GM19035 (cell line): ENCODE results near the gene CRACR2A.
A peak's percentile ranks its signal among the peaks of the same experiment; 100 is the strongest.

Experiments used
- ATAC-seq: cut with Tn5 transposase; IDR thresholded peaks from one replicate; pipeline ENCODE4 v1.9.1; 2021; ENCODE audit not compliant: unreplicated experiment

The CRACR2A gene

DNA sequence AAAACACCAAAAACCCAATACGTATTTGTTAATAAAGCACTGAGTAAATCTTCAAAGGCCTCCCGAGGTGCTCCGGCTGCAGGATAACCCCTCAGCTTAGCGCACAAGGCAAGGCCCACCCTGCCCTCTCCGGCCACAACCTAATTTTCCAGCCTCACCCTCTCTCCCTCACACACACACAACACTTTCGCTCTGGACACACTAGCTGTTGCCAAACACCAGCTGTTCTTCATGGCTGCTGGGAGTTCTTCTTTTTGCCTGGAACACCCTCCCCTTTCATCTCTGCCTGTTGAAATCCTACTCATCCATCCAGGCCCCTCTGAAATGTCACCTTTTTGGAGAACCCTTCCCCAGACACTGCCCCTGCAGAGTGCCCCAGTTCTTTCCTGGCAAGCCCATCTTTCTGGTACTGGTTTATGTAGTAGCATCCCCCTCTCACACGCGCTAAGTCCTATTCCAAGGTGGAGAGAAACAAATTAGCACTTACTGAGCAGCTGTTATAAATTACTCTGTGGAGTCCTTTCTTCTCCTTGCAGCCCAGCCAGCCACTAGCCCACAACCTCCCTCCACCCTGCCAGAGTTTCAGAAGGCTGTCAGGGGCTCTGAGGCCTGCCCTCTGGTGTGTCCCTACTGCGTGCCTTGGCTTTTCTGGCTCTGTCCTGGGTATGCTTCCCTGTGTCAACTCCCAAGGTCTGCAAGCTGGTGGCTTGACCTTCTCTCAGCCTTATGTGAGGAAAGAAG lies 805 bp upstream of the CRACR2A start:
- no peak for ATAC-seq

DNA sequence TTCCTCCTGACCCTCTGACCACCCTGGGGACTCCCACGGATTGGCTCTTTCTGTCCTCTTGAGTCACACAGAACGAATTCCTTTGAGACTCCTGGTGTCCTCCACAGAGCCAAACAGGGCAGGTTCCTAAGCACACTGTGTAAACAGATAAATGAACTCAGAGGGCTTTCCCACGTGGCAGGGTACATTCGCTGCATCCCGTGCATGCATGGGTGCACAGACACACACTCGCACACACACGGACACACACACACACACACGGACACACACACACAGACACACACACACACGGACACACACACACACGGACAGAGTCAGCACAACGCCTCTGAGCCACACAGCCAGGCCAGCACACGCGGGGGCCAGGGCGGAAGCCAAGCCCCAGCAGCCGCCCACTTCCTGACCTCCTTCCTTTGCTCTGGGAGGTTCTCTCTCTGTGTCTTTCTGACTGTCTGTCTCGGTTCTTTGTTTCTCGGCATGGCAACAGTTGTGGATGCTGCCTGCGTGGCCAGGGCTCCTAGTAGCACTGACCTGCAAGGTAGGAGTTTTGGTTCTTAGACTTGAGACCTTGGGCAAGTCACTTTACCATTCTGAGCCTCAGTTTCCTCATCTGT lies 706 bp downstream of the CRACR2A start:
- ATAC-seq: peak; percentile 67

DNA sequence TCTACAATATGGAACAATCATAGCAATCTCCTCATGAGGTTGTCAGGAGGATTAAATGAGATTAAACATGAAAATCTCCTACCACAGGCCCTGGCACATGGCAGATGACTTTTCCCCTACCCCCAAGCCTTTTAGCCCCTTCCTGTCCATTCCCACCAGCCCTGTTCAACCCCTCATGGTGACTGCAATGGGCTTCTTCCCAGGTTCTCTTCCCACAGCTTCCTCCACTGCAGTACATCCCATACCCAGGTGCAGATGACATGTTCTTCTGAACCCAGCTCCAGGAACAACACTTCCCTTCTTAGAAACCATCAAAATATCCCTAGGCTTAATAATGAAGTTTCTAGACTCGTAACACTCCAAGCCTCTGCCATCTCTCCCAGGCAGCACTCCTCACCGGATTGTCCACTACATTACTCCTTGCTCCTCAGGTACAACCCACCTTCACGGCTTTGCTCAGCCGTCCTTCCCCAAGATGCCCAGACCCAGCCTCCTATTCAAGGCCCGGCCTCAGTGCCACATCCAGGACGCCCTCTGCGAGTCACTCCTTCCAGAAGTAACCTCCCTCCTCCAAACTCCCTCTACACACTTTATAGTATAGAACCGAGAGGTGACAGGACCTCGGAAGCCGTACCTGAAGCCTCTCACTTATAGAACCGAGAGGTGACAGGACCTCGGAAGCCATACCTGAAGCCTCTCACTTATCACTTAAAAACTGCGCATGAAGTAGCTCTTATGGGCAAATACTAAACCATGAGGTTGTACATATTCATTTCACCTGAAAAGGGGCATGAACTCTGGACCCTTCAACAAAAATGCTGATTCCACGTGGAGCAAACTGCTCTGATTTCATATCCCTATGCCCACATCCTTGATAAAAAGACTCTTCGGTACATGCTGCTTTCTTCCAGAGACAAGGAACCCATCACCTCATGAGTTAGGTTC lies 1.5 kb downstream of the CRACR2A start:
- ATAC-seq: no peak

DNA sequence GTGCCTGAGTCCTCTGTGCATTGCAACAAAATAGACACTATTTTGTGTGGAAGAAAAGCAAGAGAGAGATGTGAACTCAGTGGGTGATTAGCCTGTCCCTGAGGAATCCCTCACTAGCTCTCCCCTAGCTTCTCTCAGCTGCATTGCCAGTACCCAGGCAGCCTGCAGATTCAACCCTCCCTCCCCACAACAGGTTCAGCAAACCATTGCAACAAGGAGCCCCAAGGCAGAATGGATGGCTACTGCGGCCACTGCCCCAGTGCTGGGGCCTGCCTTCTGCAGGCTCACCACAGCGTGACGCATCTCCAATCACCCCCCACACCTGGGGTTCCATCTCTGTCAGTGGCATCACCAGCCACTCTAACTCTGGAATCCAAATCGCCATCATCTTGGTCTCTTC lies 2.3 kb downstream of the CRACR2A start:
- ATAC-seq: no peak

DNA sequence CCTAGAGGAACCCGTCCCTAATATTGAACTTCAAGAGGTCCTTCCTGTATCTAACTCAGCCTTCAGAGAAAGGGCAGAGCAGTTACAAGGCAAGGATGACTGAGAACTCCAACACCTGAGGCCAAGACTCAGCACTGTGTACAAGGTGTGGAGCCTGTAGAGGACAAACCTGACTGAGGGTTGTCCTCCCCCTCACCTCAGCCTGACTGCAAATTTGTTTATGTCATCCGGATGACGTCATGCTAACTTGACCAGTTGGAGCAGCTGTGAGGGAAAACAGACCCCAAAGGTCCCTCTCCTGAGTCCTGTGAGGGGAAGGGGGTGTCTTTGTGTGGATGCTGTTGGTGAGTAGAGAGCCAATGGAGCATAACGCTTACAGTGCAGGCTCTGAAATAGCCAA lies 4.3 kb downstream of the CRACR2A start:
- no peak for ATAC-seq

DNA sequence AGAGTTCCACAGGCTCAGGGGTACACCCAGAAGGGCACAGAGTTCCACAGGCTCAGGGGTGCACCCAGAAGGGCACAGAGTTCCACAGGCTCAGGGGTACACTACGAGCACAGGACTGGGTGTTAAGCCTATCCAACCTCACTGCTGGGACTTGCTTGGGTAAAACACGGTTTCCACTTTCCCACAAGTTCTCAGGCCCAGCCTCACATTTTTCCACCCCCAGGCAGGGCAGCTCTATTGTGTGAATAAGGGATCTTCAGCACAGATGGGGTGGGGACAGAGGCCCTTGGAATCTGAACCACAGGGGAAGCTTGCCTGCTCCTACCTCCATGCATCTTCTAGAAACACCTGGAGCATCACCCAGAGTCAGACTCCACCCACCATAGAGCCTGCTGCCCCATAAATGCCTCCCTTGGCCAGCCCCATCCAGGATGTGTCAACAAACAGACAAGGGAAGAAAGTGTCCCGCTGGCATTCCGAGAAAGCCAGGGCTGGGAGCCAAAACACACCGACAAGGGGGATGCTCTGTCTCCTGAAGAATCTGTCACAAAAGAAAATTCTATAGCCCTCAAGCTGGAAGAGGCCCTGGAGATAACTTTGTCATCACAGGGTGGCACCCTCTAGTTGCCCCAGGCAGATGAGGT lies 4.8 kb downstream of the CRACR2A start:
- ATAC-seq: no peak

DNA sequence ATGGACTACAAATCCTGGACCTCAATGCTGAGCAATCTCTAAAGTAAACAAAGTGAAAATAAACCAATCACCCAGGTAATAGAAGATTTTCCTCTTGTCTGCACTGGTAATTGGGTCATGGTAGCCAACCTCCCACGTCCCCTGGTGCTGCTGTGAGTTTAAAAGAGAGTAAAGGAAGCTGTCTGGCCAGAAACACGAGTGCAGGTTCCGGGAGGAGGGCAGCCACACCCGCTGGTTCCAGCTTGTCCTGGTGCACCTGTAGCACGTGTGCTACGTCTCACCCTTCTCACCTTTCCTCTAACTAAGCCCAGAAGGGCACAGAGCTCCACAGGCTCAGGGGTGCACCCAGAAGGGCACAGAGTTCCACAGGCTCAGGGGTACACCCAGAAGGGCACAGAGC lies 5.4 kb downstream of the CRACR2A start:
- ATAC-seq: no peak

DNA sequence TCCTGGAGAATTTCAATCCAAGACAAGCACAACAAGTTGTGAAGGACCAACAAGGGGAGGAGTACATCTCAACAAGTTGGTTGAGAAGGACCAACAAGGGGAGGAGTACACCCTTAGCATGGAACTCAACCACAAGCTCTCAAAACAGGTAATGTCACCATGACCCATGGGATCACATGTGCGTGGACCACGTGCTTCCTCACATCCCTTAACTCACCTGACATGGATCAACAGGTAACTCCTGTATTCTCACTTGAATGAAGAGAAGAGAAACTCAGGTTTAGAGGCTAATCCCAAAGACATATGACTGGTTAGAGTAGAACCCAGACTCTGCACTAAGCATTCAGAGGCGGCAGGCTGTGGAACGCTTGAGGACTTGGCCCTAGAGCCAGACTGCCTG lies 6.2 kb downstream of the CRACR2A start:
- no peak for ATAC-seq

DNA sequence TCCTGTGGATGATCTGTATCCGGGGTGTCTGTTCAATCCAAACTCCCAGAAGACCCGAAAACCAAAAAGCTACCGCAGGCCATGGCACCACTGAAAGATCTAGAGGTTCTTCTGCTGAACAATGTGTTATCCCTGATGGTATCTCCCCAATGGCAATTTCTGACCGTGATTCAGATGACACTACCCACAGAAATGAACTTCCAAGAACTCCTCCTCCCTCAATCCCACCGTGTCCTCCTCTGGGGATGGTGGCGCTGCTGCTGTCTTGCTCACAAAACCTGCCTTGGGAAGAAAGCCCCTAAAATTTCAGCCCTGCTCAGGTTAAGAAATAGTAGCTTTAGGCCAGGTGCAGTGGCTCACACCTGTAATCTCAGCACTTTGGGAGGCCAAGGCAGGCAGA lies 7.8 kb downstream of the CRACR2A start:
- no peak for ATAC-seq

DNA sequence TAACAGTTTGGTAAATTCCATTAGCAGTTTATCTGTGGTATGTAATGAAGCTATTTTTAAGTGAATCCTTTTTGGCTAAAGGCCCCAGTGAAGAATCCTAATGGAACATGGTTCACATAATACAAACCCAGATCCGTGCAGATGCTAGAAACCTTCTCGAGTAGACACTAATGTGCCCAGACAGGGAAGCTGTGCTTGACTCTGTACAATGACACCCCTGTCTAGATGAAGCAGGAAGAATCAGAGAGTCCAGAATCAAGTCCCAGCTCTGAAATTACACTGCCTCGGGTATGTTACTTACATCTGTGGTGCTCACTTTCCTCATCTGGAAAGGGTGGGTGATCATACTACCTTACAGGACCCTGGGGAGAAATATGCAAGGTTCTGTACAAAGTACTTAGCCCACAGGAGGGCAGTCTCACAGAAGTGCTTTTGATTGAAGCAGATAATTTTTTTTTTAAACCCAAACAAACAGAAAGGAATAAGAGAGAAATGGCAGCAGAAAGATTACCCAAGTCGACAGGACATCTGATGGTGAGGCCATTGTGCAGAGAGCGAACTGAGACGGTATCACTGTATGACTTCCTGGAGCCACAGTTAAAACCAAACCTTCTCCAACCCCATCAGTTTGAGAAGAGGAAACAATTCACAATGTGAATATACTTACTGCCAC lies 8.5 kb downstream of the CRACR2A start:
- ATAC-seq: no peak

DNA sequence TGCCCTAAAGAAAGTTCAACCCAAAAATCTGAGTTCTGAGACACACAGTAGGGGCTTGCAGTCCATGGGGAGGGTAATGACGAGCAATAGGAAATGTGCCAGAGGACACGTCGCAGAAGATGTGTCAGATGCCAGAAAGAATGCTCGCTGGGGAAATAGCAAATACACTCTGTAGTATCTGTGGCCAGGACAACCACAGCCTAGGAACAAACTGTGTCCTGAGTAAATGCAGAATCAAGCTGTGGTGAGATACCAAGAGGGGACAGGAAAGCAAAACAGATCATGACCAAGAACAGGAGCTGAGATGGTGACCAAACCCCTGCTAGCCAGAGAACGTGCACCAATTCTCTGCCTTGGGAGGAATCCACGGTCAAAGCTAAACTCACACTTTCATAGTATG lies 9.1 kb downstream of the CRACR2A start:
- ATAC-seq: no peak

DNA sequence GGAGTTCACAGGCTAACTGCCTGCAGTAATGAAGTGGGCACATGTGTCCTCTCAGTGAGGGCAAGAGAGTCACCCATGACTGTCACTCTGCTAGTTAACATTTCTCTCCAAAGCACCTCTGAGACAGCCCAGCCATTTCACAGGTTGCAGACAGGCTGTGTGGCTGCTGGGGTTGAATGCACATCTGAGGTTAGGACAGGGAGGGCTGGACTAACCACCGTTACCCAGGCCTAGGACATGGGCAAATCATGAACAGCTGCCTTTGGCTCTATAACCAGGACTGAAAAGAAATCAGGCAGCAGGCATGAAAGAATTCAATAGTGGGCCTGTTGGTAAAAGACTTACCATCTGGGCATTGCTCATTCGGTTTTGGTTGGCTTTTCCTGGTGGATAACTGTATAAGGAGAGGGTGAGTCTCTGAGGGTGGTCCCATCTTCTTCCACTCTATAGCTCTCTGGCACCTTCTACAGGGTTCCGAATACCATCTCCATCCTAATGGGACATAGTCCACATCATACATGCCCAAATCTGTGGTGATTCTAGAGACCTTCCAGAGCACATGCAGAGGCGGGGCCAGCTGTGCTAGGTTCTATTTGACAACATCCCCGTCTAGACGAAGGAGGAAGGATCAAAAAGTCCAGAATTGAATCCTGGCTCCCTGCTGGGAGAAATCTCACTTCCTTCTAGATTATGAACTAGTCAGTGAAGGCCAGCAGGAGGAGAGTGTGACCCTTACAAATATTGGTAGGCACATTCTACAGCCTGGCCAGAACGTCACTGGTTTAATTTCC lies 10.8 kb downstream of the CRACR2A start:
- ATAC-seq: no peak

DNA sequence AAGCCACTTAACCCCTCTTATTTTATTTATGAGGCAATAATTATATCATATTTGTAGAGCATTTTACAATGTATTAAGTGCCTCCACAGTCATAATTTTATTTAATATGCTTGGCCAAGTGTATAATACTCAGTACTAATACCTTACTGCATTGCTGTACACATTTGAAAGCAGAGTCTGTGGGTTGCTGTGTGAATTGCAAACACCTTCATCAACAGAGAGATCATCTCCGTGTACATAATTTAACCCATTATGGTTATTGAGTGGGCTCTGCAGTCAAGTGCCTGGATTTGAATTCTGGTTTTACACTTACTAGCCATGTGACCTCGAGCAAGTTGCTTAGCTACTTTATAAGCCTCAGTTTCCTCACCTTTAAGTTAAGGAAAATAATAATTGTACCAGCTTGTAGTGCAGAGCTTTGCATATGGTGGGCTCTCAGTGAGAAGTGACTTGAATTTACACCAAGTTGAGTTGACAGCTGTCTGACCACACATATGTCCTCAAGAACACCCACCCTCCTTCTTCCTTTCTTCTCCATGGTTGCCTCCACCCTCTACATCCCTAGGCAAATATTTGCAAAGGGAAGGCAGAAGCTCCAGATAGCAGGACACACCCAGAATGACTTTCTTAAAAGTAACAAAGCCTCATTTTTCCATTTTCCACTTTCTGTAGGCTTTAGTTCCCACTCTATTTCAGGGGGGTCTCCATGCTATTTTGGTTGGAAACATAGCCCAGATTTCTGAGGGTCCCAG lies 12.3 kb downstream of the CRACR2A start:
- ATAC-seq: no peak

DNA sequence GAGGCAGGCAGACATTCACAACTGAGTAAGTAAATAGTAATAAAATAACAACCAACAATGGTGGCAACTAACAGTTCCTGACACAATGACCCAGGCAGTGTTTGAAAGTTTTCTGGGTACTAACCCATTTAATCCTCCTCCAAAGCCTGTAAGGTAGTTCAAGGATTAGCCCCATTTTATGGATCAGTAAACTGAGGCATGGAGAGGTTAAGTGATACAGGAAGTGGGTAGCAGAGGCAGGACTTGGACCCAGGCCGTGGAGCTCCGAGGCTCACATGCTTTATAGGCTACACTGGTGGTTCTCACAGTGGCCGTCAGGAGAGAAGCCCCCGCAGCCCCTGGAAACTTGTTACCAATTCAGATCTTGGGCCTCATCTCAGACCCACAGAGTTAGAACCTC lies 17.5 kb downstream of the CRACR2A start:
- no peak for ATAC-seq

DNA sequence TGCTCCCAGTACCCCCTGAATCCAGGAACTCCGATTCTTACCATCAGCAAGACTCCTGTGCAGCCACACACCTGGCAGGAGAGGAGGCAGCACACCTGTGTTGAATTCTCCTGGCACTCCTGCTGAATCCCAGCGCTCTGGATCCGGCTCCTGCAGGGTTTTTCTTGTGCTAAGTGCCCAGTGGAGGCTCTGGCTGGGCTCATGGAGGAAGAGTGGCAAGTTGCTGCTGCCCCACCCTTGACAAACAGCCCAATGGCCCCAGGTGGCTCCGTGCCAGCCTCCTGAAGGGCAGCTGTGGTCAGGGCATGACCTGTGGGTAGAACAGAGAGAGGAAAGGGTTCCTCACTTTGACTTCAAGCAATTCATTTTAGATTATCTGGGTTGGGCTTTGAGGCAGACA lies 20.0 kb downstream of the CRACR2A start:
- ATAC-seq: no peak

DNA sequence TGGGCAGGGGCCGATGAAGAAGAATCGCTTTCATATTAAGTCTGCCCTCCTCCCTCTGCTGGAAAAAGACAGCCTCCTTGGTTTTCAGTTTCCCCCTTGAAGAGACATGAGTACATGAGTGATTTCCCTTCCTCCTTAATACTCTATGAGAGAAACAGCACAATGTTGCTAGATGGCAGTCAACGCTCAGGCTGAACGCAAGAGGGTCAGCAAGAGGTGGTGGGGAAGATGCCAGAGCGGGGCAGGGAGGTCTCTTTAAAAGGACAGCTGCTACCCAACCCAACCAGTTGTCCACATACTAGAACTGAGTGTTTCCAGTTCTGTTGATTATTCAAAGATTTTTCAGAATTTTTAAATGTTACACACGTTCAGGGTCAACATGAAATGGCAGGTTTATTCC lies 22.8 kb downstream of the CRACR2A start:
- ATAC-seq: no peak

DNA sequence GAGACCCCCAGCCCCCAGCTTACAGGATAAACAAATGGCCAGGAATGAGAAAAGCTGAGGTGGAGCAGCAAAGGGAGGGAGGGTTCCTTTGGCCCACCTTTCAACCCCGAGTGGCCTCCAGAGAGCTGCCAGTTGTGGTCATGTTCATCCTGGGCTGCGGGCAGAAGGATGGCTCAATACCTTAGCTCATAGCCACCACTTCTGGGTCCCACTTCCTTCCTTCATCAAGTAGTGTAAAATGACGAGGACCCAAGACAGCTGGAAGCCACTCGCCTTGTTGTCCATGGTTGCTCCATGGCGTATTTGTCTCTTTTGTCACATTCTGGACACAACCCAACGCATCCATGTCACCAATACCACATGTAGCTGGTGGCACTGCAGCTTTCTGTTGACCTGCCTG lies 24.2 kb downstream of the CRACR2A start:
- ATAC-seq: no peak

DNA sequence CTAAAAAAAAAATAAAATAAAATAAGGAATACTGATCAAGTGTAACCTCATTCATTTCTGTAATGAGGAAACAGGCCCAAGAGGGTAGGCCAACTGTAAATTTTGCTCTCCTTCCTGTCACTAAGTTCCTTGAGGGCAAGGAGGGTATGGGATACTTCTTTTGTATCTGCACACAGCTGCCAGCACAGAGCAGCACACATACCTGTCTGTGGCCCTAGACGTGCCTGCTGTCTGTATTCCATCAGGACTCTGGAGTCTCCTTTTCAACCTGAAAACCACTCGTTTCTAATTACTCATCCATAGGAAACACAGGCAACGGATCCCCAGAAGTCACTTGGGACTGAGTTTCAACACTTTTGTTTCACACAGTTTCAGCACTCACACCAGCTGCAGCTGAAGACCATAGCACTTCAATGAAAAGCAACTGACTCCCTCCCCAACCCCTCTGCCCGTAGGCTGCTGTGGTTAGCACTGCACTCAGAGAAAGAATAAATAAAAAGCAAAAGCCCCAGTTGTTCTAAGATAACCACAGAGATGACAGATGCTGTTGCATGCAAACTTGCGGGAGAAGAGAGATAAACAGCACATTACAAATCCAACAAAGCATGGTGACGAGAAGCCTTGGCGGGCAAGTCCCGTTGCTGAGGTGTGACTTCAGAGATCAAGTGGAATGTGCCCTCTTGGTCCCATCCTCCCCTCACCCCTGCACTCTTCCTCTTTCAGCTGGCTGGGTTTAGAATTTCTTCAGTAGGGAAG lies 24.9 kb downstream of the CRACR2A start:
- peak; percentile 90 for ATAC-seq

DNA sequence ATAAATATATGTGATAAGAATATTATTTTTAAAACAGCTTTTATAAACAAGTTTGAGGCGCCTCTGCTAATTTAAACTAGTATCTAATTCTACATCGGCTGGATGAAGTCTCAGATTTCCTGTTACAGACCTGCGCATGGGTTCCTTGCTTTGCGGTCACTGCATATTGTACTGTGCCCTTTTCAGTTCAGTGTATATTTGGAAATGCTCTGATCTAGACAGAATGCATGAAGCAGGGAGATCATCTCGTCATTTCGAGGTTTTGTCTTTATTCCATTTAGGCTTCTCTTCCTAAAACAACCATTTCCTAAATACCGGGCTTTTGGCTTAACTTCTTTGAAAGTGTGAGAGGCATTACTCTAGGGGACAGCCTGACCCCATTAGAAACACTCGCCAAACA lies 25.6 kb downstream of the CRACR2A start:
- no peak for ATAC-seq
